ENCODE data around the gene TCF7L2.

DNA sequence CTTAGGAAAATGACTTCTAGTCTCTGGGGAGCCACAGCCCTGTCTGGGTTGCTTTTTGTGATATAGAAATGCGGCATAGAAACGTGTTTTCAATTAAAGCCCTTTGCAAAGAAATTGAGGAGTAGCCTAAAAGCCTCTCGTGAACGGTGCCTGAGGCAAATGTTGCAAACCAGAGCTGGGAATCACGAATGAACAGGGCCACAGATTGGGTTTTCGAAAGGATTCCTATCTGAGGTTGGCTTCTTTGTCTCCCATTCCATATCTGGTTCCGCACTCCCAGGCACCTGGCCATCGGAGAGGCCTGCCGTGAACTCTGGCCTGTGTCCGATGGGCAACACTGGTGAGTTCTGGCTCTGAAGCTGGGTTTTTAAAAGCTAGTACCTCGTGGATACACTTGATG, 221.6 kb downstream of the TCF7L2 start:
- TF ChIP-seq, protein P1, sequence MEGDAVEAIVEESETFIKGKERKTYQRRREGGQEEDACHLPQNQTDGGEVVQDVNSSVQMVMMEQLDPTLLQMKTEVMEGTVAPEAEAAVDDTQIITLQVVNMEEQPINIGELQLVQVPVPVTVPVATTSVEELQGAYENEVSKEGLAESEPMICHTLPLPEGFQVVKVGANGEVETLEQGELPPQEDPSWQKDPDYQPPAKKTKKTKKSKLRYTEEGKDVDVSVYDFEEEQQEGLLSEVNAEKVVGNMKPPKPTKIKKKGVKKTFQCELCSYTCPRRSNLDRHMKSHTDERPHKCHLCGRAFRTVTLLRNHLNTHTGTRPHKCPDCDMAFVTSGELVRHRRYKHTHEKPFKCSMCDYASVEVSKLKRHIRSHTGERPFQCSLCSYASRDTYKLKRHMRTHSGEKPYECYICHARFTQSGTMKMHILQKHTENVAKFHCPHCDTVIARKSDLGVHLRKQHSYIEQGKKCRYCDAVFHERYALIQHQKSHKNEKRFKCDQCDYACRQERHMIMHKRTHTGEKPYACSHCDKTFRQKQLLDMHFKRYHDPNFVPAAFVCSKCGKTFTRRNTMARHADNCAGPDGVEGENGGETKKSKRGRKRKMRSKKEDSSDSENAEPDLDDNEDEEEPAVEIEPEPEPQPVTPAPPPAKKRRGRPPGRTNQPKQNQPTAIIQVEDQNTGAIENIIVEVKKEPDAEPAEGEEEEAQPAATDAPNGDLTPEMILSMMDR (IDR thresholded peaks at IDR 0.05): no peak
- TF ChIP-seq POLR2A (IDR thresholded peaks at IDR 0.05): no peak
- no peak for TF ChIP-seq EP300 (IDR thresholded peaks at IDR 0.05)
- TF ChIP-seq POLR2AphosphoS5 (IDR thresholded peaks at IDR 0.05): no peak

All from stomach (tissue), 4 donors.